OCI-LY7 (cell line): ENCODE measurements around the gene TNK1. TPM values are rescaled to one million over a fixed set of nuclear protein-coding genes. Genes with fewer than 3 reads are reported as not detected.

Source experiments
- BruUV-seq: library from RNA; stranded (reverse); fragments of 400-500 nt; replicated peaks from 2 replicates; lab custom pipeline; 2021; lab: Mats Ljungman, UMichigan
- CTCF ChIA-PET: fragments of 300-600 bp; sonication (Branson Sonifier 250); formaldehyde crosslinking; loops from one replicate; lab custom pipeline; 2022; ENCODE audit warnings: antibody characterized with exemption; ENCODE audit not compliant: unreplicated experiment; lab: Charles Lee
- POLR2A ChIA-PET: fragments of 300-600 bp; sonication (Branson Sonifier 250); formaldehyde crosslinking; loops from one replicate; lab custom pipeline; 2022; ENCODE audit warnings: antibody characterized with exemption; lab: Charles Lee
- DNase-seq: peaks from one replicate; pipeline ENCODE4 v3.0.0-alpha.2; 2015; ENCODE audit warnings: low spot score
- H2AFZ ChIP-seq: fragments of 200-600 bp; sonication (generic), shearing (Covaris generic); 2 replicates; pipeline ENCODE4 v1.6.1; 2014; ENCODE audit warnings: mild to moderate bottlenecking, antibody characterized with exemption, low read length, moderate library complexity
- H3K27ac ChIP-seq: fragments of 200-600 bp; sonication (generic); 2 replicates; pipeline ENCODE4 v1.5.1; 2014; ENCODE audit warnings: mixed run types, low read depth, mild to moderate bottlenecking, moderate library complexity, low read length, inconsistent platforms; ENCODE audit not compliant: poor library complexity, severe bottlenecking
- H3K36me3 ChIP-seq: fragments of 200-600 bp; sonication (generic); 2 replicates; pipeline ENCODE4 v1.6.1; 2014; ENCODE audit warnings: mild to moderate bottlenecking, antibody characterized with exemption, low read length, moderate library complexity, mixed read lengths; ENCODE audit not compliant: insufficient read depth
- H3K4me1 ChIP-seq: fragments of 200-600 bp; sonication (generic); 2 replicates; pipeline ENCODE4 v1.5.1; 2014; ENCODE audit warnings: mild to moderate bottlenecking, low read length; ENCODE audit not compliant: insufficient read depth, poor library complexity, severe bottlenecking
- H3K4me2 ChIP-seq: fragments of 200-600 bp; sonication (generic); 2 replicates; pipeline ENCODE4 v1.6.1; 2014; ENCODE audit warnings: mild to moderate bottlenecking, low read length
- H3K4me3 ChIP-seq: fragments of 200-600 bp; sonication (generic); 2 replicates; pipeline ENCODE4 v1.5.1; 2014; ENCODE audit warnings: mild to moderate bottlenecking, low read depth, low read length; ENCODE audit not compliant: poor library complexity, severe bottlenecking
- H3K79me2 ChIP-seq: fragments of 200-600 bp; sonication (generic); 2 replicates; pipeline ENCODE4 v1.6.1; 2016; ENCODE audit warnings: low read depth, mild to moderate bottlenecking, low read length, moderate library complexity, mixed read lengths; ENCODE audit not compliant: insufficient read depth
- H3K9me2 ChIP-seq: fragments of 200-600 bp; sonication (generic); 2 replicates; pipeline ENCODE4 v1.6.1; 2016; ENCODE audit warnings: mild to moderate bottlenecking, low read length, mixed read lengths; ENCODE audit not compliant: insufficient read depth
- H3K9me3 ChIP-seq: fragments of 200-600 bp; sonication (generic); 2 replicates; pipeline ENCODE4 v1.6.1; 2014; ENCODE audit warnings: mild to moderate bottlenecking, mixed run types, low read length, mixed read lengths
- H4K20me1 ChIP-seq: fragments of 200-600 bp; sonication (generic); 2 replicates; pipeline ENCODE4 v1.6.1; 2014; ENCODE audit warnings: mild to moderate bottlenecking, antibody characterized with exemption, low read length, moderate library complexity, mixed read lengths; ENCODE audit not compliant: insufficient read depth
- EZH2phosphoT487 ChIP-seq: fragments of 200-600 bp; sonication (generic); IDR thresholded peaks from 2 replicates; pipeline ENCODE4 v1.6.1; 2018; ENCODE audit warnings: low read depth, borderline replicate concordance, mild to moderate bottlenecking, mixed run types, antibody characterized with exemption, low read length, moderate library complexity, mixed read lengths
- intact Hi-C: fragments of 100-400 bp; cut with micrococcal nuclease; formaldehyde crosslinking; loops from one replicate; pipeline ENCODE4 v1.10.0; 2022; ENCODE audit not compliant: unreplicated experiment
- total RNA-seq, 2 experiments: library from RNA; depleted of rRNA in 1 of 2; stranded (reverse); fragments of >200 nt in 1 of 2; shearing (Covaris generic) in 1 of 2; gene quantifications; 2 replicates each; pipeline ENCODE4 v1.2.3, GENCODE V29; 2014 to 2022
- TF ChIP-seq, protein P1 (sequence below): fragments of 200-600 bp; sonication (generic); conservative IDR thresholded peaks from 2 replicates; pipeline ENCODE4 v1.5.1; 2014; ENCODE audit warnings: mild to moderate bottlenecking, antibody characterized with exemption, low read length, moderate library complexity, mixed read lengths

TNK1 gene
- total RNA-seq, 2 experiments from 2014 or later, result 5.0 to 6.4 TPM

DNA sequence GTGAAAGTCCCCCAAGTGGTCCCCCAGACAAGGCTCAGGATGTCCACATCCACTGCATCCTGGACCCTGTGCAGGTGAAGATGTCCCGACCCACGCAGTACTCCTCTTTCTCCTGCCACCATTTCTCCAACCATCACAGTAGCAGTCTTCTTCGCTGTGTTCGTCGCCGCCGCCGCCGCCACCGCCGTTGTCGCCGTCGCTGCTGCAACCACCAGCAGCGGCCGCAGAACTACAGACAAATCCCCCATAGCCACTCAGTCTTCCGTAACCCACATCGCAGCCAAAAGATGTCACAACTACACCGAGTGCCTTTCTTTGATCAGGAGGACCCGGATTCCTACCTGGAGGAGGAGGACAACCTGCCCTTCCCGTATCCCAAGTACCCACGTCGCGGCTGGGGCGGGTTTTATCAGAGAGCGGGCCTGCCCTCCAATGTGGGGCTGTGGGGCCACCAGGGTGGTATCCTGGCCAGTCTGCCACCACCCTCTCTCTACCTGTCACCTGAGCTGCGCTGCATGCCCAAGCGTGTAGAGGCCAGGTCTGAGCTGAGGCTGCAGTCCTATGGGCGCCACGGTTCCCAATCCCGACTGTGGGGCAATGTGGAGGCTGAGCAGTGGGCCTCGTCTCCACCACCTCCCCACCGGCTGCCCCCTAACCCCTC is 45.4 kb downstream of the TNK1 start:
- no peaks in the 10 kb centered on the region for H3K4me1 ChIP-seq
- DNase-seq, result no peak
- CTCF ChIA-PET, result no interaction called here
- H3K9me2 ChIP-seq, result no peaks in the 10 kb centered on the region
- POLR2A ChIA-PET, result no interaction called here
- no TSS peak for BruUV-seq
- H3K79me2 ChIP-seq, result no peaks in the 10 kb centered on the region
- no peak overlapping the region for H2AFZ ChIP-seq
- intact Hi-C loops, result no loop called here
- TF ChIP-seq, protein P1, sequence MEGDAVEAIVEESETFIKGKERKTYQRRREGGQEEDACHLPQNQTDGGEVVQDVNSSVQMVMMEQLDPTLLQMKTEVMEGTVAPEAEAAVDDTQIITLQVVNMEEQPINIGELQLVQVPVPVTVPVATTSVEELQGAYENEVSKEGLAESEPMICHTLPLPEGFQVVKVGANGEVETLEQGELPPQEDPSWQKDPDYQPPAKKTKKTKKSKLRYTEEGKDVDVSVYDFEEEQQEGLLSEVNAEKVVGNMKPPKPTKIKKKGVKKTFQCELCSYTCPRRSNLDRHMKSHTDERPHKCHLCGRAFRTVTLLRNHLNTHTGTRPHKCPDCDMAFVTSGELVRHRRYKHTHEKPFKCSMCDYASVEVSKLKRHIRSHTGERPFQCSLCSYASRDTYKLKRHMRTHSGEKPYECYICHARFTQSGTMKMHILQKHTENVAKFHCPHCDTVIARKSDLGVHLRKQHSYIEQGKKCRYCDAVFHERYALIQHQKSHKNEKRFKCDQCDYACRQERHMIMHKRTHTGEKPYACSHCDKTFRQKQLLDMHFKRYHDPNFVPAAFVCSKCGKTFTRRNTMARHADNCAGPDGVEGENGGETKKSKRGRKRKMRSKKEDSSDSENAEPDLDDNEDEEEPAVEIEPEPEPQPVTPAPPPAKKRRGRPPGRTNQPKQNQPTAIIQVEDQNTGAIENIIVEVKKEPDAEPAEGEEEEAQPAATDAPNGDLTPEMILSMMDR, result no peak
- TF ChIP-seq EZH2phosphoT487, result no peak
- H4K20me1 ChIP-seq, result no peaks in the 10 kb centered on the region
- no peak overlapping the region for H3K27ac ChIP-seq
- no peaks in the 10 kb centered on the region for H3K36me3 ChIP-seq
- no peaks in the 10 kb centered on the region for H3K9me3 ChIP-seq
- H3K4me2 ChIP-seq, result no peak overlapping the region
- H3K4me3 ChIP-seq, result no peak overlapping the region

DNA sequence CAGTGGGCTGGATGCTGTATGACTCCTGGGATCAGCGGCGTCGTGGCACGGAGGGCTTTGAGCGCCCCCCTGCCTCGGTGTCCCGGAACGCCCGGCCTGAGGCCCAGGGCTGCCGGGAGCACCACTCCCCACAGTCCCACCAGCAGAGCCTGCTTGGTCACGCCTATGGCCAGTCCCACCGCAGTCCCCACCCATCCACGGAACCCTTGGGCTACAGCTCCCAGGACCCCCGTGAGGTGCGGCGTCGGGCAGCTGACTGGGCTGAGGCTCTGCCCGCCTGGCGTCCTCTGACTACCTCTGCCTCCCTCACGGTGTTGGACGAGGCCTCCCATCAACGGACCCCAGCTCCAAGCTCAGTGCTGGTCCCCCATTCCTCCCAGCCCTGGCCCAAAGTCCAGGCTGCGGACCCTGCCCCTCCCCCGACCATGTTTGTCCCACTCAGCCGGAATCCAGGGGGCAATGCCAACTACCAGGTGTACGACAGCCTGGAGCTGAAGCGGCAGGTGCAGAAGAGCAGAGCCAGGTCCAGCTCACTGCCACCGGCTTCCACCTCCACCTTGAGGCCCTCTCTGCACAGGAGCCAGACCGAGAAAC is 46.1 kb downstream of the TNK1 start:
- ChIA-PET CTCF (no interaction called here), POLR2A (interaction anchor here (0.6 kb wide), 1 partner anchor 13 kb away, joined by 5 read pairs; no protein-coding TSS in a partner anchor)
- Histone ChIP-seq H3K27ac (no peak overlapping the region), H3K9me2 (no peaks in the 10 kb centered on the region), H3K36me3 (no peaks in the 10 kb centered on the region), H3K4me2 (no peak overlapping the region), H3K4me3 (no peak overlapping the region), H3K9me3 (no peaks in the 10 kb centered on the region), H3K4me1 (no peaks in the 10 kb centered on the region), H2AFZ (no peak overlapping the region), H4K20me1 (no peaks in the 10 kb centered on the region), H3K79me2 (no peaks in the 10 kb centered on the region)
- TF ChIP-seq, protein P1, result no peak
- no peak for TF ChIP-seq EZH2phosphoT487
- intact Hi-C loops, result no loop called here
- no TSS peak for BruUV-seq
- DNase-seq, result no peak

DNA sequence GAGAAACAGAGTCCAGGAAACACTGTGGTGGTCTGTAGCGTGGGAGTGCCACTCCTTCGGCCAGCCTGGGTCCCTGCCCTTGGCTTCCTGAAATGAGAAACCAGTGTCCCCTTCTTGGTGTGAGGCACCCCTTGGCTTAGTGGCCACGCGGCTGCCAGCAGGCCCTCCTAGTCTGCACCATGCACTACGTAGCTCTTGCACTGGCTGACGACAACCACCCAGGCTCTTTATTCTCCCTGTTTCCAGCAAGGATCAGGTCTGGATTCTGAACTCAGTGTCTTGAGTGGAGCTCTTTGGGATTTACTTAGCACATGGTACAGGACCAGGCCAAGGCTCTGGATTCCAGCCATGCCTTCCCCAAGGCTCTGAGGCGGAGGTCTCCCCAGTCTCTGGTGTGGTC is 46.7 kb downstream of the TNK1 start:
- ChIA-PET POLR2A (interaction anchor here (0.6 kb wide), 1 partner anchor 13 kb away, joined by 5 read pairs; no protein-coding TSS in a partner anchor), CTCF (no interaction called here)
- no peak for DNase-seq
- no peaks in the 10 kb centered on the region for H3K79me2 ChIP-seq
- H3K36me3 ChIP-seq, result no peaks in the 10 kb centered on the region
- H2AFZ ChIP-seq, result no peak overlapping the region
- H4K20me1 ChIP-seq, result no peaks in the 10 kb centered on the region
- no peak overlapping the region for H3K4me3 ChIP-seq
- H3K9me2 ChIP-seq, result no peaks in the 10 kb centered on the region
- intact Hi-C loops, result no loop called here
- H3K9me3 ChIP-seq, result no peaks in the 10 kb centered on the region
- no peaks in the 10 kb centered on the region for H3K4me1 ChIP-seq
- no peak overlapping the region for H3K27ac ChIP-seq
- TF ChIP-seq EZH2phosphoT487, result no peak
- TF ChIP-seq, protein P1, result no peak
- no TSS peak for BruUV-seq
- no peak overlapping the region for H3K4me2 ChIP-seq
